ENCODE data around the gene CDH4.

- TF ChIP-seq POLR2A (IDR thresholded peaks at IDR 0.05) (no peak), POLR2AphosphoS5 (IDR thresholded peaks at IDR 0.05) (no peak)
These were observed 663.0 kb downstream of the CDH4 start for GRCh38 chr20:61915101-61915500.
